Thyroid gland (tissue), 4 donors: ENCODE data around the gene DENND1A. TPM values are rescaled to one million over a fixed set of nuclear protein-coding genes. Genes with fewer than 3 reads are reported as not detected.

Source experiments
- DNase-seq, 2 donors: peaks; one replicate each; pipeline ENCODE4 v3.0.0-alpha.2; 2019
- H3K27ac ChIP-seq, 3 donors: fragments of 200-600 bp; sonication (generic); 1 replicate in 2 of 3; 2 replicates in 1 of 3; pipeline ENCODE4 v1.5.1; 2016 to 2019; ENCODE audit warnings: mild to moderate bottlenecking in 1 of 3, moderate library complexity in 1 of 3
- H3K27me3 ChIP-seq: fragments of 200-600 bp; sonication (generic); one replicate; pipeline ENCODE4 v1.5.1; 2019
- H3K36me3 ChIP-seq, 2 donors: fragments of 200-600 bp; sonication (generic); one replicate each; pipeline ENCODE4 v1.5.1; 2016 to 2019
- H3K4me1 ChIP-seq, 2 donors: fragments of 200-600 bp; sonication (generic); one replicate each; pipeline ENCODE4 v1.5.1; 2017 to 2019
- H3K4me3 ChIP-seq, 3 donors: fragments of 200-600 bp; sonication (generic); replicated peaks in 1 of 3; 1 replicate in 2 of 3; 2 replicates in 1 of 3; pipeline ENCODE4 v1.5.1; 2016; ENCODE audit warnings: mild to moderate bottlenecking in 1 of 3
- H3K9me3 ChIP-seq: fragments of 200-600 bp; sonication (generic); one replicate; pipeline ENCODE4 v1.5.1; 2017
- CTCF ChIP-seq, 6 experiments: fragments of 200-600 bp in 3 of 6; fragments of 450-650 bp in 3 of 6; sonication (generic) in 3 of 6; IDR thresholded peaks; one replicate each; pipeline ENCODE4 v1.5.1; 2016 to 2019; ENCODE audit warnings: antibody characterized with exemption in 6 of 6, mild to moderate bottlenecking in 2 of 6, inconsistent platforms in 1 of 6, moderate library complexity in 1 of 6
- POLR2A ChIP-seq, 2 donors: fragments of 450-650 bp; IDR thresholded peaks; one replicate each; pipeline ENCODE4 v1.6.1; 2017; ENCODE audit warnings: antibody characterized with exemption in 2 of 2, mild to moderate bottlenecking in 2 of 2, moderate library complexity in 1 of 2
- WGBS, 2 donors: methylation state at CpG; one replicate each; pipeline ENCODE4 v1.1.5; 2017; 5-methylcytosine and 5-hydroxymethylcytosine counted together
- intact Hi-C: fragments of 100-400 bp; cut with DNase I; formaldehyde crosslinking; loops from one replicate; pipeline ENCODE4 v1.15.1; 2023
- total RNA-seq, 4 donors: library from RNA; depleted of rRNA; stranded (reverse); fragments of >200 nt; gene quantifications; one replicate each; pipeline ENCODE4 v1.2.3, GENCODE V29; 2016

Gene DENND1A
- total RNA-seq, 4 donors from 2014 or later: 18.8 to 34.4 (median 28.2) TPM

- Histone ChIP-seq H3K36me3 (no peaks in the 10 kb centered on the region), H3K9me3 (no peaks in the 10 kb centered on the region), H3K4me3 (no peak overlapping the region), H3K4me1 (no peaks in the 10 kb centered on the region), H3K27me3 (no peaks in the 10 kb centered on the region), H3K27ac (no peak overlapping the region)
- TF ChIP-seq POLR2A (IDR thresholded peaks at IDR 0.05) (no peak), CTCF (IDR thresholded peaks at IDR 0.05) (no peak)
- DNase-seq: no peak
- intact Hi-C loops: no loop called here
- 97% methylated on average over 4 of the region's 4 CpGs for WGBS, 2 donors
Observed at GRCh38 chr9:123843703-123844102, 86.2 kb downstream of the DENND1A start.

DNA sequence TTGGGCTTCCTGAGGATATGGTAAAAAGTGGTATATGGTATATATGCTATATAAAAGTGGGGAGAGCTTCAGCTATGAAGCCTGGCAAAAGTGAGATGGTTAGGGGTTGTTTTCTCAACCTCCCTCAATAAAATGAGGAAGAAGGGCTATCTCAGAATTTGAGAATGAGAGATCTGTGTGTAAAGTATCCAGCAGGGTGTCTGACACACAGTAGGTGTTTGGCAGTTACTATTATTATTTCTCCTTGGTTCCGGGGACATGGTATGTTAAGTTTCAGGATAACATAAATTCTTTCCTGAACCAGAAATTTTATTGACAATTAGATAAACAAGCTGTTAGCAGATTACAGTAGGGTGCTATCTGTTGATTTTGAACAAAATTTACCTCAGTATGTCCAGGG lies 94.1 kb downstream of the DENND1A start:
- H3K4me1 ChIP-seq: peaks cover 8 to 11% of the 10 kb centered on the region in 2 donors
- no peak for DNase-seq
- no peaks in the 10 kb centered on the region for H3K9me3 ChIP-seq
- H3K4me3 ChIP-seq: no peak overlapping the region
- intact Hi-C loops: no loop called here
- WGBS, 2 donors: 94 to 97% methylated on average over 1 of the region's 1 CpG
- no peak for TF ChIP-seq POLR2A (IDR thresholded peaks at IDR 0.05)
- TF ChIP-seq CTCF (IDR thresholded peaks at IDR 0.05): no peak
- H3K27me3 ChIP-seq: no peaks in the 10 kb centered on the region
- no peak overlapping the region for H3K27ac ChIP-seq
- H3K36me3 ChIP-seq: no peaks in the 10 kb centered on the region

GRCh38 chr9:123834889-123835562 lies 94.9 kb downstream of the DENND1A start:
- H3K27me3 ChIP-seq: no peaks in the 10 kb centered on the region
- WGBS, 2 donors: 37 to 42% methylated on average over 7 of the region's 7 CpGs
- no peaks in the 10 kb centered on the region for H3K36me3 ChIP-seq
- DNase-seq: no peak
- peaks cover 8 to 11% of the 10 kb centered on the region in 2 donors for H3K4me1 ChIP-seq
- no peak overlapping the region for H3K27ac ChIP-seq
- TF ChIP-seq POLR2A (IDR thresholded peaks at IDR 0.05): no peak
- no peak for TF ChIP-seq CTCF (IDR thresholded peaks at IDR 0.05)
- no peaks in the 10 kb centered on the region for H3K9me3 ChIP-seq
- H3K4me3 ChIP-seq: no peak overlapping the region
- intact Hi-C loops: no loop called here

GRCh38 chr9:123834218-123834888 lies 95.6 kb downstream of the DENND1A start:
- intact Hi-C loops: no loop called here
- Histone ChIP-seq H3K27me3 (no peaks in the 10 kb centered on the region), H3K27ac (no peak overlapping the region), H3K4me3 (no peak overlapping the region), H3K36me3 (no peaks in the 10 kb centered on the region), H3K9me3 (no peaks in the 10 kb centered on the region), H3K4me1 (peaks cover 8 to 11% of the 10 kb centered on the region in 2 donors)
- no peak for TF ChIP-seq POLR2A (IDR thresholded peaks at IDR 0.05)
- no peak for TF ChIP-seq CTCF (IDR thresholded peaks at IDR 0.05)
- 58 to 60% methylated on average over 7 of the region's 7 CpGs for WGBS, 2 donors
- no peak for DNase-seq
